Stimulated activated naive CD8-positive, alpha-beta T cell treated with anti-CD3 and anti-CD28 coated beads, Interleukin-15, Interleukin-2, amounts not matched to agents 100 ng/mL and 50 ng/mL, for 24 hours (primary cell): ENCODE results near the gene IFIT5.
A peak's percentile ranks its signal among the peaks of the same experiment; 100 is the strongest.

Experiments used
- H3K27ac Mint-ChIP-seq: one replicate; pipeline ENCODE4 v1.8.0; 2021; ENCODE audit warnings: mild to moderate bottlenecking, mixed read lengths
- H3K27me3 Mint-ChIP-seq: one replicate; pipeline ENCODE4 v1.8.0; 2021; ENCODE audit warnings: mixed read lengths
- H3K36me3 Mint-ChIP-seq: one replicate; pipeline ENCODE4 v1.8.0; 2021; ENCODE audit warnings: low read depth, mixed read lengths
- H3K4me1 Mint-ChIP-seq: one replicate; pipeline ENCODE4 v1.8.0; 2021; ENCODE audit warnings: low read depth, mixed read lengths
- H3K4me3 Mint-ChIP-seq: one replicate; pipeline ENCODE4 v1.8.0; 2021; ENCODE audit warnings: mild to moderate bottlenecking, mixed read lengths
- H3K9me3 Mint-ChIP-seq: one replicate; pipeline ENCODE4 v1.8.0; 2021; ENCODE audit warnings: mixed read lengths

Gene IFIT5, protein sequence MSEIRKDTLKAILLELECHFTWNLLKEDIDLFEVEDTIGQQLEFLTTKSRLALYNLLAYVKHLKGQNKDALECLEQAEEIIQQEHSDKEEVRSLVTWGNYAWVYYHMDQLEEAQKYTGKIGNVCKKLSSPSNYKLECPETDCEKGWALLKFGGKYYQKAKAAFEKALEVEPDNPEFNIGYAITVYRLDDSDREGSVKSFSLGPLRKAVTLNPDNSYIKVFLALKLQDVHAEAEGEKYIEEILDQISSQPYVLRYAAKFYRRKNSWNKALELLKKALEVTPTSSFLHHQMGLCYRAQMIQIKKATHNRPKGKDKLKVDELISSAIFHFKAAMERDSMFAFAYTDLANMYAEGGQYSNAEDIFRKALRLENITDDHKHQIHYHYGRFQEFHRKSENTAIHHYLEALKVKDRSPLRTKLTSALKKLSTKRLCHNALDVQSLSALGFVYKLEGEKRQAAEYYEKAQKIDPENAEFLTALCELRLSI

DNA sequence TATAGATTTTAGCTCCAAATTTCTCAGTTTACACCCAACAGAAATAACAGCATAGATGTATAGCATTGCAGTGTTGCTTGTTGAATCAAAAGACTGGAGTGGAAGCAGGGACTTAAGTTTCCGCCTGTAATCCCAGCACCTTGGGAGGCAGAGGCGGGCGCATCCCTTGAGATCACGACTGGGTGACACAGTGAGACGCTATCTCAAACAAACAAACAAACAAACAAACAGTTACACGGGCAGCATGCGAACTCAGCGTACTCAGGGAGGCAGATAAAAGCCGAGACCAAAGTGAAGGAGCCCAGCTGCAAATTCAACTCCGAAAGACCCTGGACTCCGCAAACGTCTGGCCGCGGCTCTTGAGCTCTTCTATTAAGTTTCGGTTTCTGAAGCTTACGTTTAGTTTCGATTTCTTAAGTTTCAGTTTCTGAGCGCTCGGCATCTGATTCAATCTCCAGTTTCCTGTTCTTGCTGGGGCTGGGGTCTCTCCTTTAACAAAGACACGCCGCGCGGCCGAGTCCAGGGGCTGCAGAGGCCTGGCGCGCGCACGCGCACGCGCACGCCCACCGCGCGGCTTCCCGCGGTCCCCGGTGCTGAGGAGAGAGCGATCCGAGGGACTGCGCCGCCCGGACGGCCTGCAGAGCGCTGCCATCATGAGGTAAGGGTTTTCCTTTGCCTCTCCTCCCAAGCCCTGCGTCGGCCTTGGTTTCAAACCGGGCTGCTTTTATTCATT, at the start of gene IFIT5:
TSS of gene IFIT5 (plus strand) at position 423 of the 733 bp plus-strand sequence. CDS start at position 654, 231 bp downstream.
- Mint-ChIP-seq H3K36me3 (peaks cover 28% of the 10 kb centered on the region), H3K4me3 (peak within 1 kb of the TSS; percentile 91), H3K9me3 (peaks cover 6% of the 10 kb centered on the region), H3K27me3 (no peaks in the 10 kb centered on the region), H3K4me1 (peaks cover 63% of the 10 kb centered on the region), H3K27ac (peak within 1 kb of the TSS; percentile 95)

DNA sequence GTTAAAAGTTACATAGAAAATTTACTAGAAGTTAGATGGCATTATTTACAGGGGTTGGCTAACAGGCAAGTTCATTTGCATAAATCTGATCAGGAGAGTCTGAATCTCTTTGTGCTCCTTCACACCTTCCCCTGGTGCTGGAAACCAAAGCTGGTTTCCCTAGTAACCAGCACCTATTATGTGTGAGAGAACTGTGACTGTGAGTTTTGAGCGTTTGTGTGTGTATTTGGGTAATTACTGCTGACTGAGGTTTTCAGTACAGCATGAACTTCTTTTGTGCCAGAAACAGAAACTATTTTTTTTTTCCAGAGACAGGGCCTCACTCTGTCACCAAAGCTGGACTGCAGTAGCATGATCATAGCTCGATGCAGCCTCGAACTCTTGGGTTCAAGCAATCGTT, 46.8 kb upstream of the IFIT5 start:
- Mint-ChIP-seq H3K36me3 (no peaks in the 10 kb centered on the region), H3K9me3 (no peaks in the 10 kb centered on the region), H3K27ac (no peak overlapping the region), H3K4me3 (no peak overlapping the region), H3K27me3 (no peaks in the 10 kb centered on the region), H3K4me1 (peaks cover 23% of the 10 kb centered on the region)

DNA sequence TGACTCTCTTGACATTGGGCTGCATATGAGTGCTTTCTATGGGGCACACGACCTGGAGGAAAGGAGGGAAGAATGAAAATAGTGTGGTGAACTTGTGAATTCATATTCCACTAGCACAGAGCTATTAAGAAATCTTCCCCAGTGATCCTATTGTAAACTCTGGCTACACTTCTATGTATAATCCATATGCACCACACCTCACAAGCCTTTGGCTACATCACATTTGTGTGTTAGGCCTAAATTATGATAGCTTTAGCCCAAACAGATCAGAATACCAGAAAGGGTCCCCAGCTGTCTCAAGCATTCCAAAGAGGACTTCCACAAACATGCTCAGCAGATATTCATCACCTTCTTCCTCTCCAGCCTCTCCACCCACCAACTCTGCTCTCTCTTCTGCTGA, 46.2 kb upstream of the IFIT5 start:
- Mint-ChIP-seq H3K27me3 (no peaks in the 10 kb centered on the region), H3K36me3 (no peaks in the 10 kb centered on the region), H3K4me3 (no peak overlapping the region), H3K27ac (no peak overlapping the region), H3K9me3 (no peaks in the 10 kb centered on the region), H3K4me1 (peaks cover 23% of the 10 kb centered on the region)

DNA sequence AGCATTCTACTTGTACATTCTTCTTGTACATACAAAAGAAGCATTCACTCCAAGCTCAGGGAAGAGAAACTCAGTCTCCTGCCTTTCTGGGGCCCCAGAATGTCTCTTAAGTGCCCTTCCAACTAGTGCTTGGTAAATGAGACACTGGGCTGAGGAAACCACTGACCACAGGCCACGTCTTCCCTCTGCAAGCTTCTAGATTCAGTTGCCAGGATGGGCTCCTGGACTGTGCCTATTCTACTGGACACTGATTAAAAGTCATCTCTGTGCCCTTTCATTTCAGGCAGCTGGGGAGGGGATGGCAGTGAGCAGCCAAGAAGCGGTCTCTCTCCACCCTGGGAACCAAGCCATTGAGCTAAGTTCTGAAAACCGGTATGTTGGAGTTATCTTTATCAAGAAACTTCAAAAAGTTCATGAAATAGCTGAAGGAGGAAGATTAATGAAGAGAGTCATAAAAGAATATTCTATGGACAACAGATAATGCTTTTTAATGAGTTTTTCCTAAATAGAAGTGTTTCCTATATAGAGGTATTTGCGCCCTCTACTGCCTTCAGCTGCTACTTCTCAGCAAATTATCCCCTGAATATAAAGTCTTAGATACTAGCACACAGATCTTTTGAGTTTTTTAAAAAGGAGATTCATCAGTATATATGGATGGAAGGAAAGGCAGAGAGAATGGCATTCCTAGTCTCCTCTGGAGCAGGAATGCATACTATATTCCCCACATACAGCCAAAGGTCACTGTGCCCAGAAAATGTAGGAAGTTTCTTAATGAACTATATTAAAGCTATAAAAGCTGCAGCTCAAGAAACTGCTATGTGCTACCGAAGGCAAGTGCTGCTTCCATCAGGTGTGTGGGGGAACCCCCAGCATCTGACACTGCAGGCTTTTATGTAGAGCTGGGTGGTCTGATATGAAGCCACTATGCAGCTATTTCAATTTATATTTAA, 44.9 kb upstream of the IFIT5 start:
- no peak overlapping the region for H3K27ac Mint-ChIP-seq
- H3K36me3 Mint-ChIP-seq = no peaks in the 10 kb centered on the region
- H3K9me3 Mint-ChIP-seq = no peaks in the 10 kb centered on the region
- no peak overlapping the region for H3K4me3 Mint-ChIP-seq
- peaks cover 16% of the 10 kb centered on the region for H3K4me1 Mint-ChIP-seq
- no peaks in the 10 kb centered on the region for H3K27me3 Mint-ChIP-seq

DNA sequence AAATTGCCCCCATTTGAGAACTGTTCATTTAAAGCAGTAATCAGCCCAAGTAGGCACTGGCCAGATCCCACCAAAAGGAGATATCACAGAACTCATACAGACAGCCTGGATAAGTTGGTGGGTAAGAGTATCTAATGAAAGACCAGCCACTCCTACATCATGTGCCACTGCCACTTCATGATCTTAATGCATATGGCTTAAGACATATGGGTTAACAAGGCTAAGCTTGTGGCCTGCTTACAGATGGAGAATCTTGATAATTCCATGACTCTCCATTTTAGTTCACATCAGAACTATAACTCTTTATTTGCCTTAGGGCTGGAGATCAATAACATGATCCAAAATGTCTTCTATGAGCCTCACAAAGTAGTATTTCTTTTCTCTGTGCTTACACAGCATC, 43.3 kb upstream of the IFIT5 start:
- no peaks in the 10 kb centered on the region for H3K27me3 Mint-ChIP-seq
- H3K4me3 Mint-ChIP-seq = no peak overlapping the region
- no peaks in the 10 kb centered on the region for H3K9me3 Mint-ChIP-seq
- peaks cover 11% of the 10 kb centered on the region for H3K4me1 Mint-ChIP-seq
- H3K36me3 Mint-ChIP-seq = no peaks in the 10 kb centered on the region
- no peak overlapping the region for H3K27ac Mint-ChIP-seq

DNA sequence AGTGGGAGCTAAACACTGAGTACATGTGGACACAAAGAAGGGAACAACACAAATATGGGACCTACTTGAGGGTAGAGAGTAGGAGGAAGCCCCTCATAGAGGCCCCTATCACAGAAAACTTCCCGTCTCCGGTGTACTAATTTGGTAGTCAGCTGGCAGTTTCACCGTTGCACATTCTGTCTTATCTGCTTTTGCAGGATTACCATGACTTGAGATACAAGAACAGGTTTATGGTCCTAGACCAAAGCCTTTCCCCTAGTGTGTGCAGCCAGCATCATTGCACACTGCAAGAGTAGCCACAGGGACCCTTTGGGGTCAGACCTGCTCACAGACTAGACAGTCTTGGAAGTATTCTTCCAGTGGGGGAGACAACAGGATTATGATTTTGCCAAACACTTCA, 42.4 kb upstream of the IFIT5 start:
- no peaks in the 10 kb centered on the region for H3K9me3 Mint-ChIP-seq
- no peak overlapping the region for H3K27ac Mint-ChIP-seq
- peaks cover 11% of the 10 kb centered on the region for H3K4me1 Mint-ChIP-seq
- peaks cover 3% of the 10 kb centered on the region for H3K27me3 Mint-ChIP-seq
- no peak overlapping the region for H3K4me3 Mint-ChIP-seq
- H3K36me3 Mint-ChIP-seq = no peaks in the 10 kb centered on the region

DNA sequence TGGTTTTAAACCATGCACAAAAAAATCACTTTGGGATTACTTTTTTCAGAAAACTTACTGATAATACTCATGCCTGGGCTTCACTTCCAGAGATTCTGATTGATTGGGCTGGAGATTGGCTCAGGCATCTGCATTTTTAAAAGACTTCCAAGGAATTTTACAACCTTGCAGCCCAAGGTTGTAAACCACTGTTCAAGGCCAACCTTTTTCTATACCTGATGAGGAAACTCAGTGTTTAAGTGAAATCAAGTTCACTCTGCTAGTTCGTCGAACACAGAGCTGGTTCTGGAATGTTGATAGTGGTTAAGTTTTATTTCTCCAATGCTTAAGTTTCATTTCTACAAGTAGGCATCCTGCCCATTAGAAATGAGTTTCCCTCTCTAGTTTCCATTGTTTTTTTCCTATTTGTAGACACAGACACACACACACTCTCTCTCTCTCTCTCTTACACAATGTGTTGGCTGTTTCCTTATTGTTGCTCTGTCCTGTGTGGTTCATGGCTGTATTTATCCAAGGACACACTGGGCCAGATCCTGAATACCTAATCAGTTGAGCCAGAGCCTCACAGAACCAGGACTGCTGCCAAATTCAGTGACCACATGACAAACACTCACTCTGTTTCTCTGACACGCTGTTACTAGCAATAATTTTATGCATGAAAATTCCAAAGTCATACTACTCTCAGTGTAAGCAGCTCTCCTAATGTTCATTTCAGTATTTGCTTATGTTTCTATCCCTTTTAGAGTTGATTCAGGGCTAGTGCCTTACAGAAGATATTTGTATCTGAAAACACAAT, 40.3 kb upstream of the IFIT5 start:
- no peaks in the 10 kb centered on the region for H3K9me3 Mint-ChIP-seq
- no peaks in the 10 kb centered on the region for H3K36me3 Mint-ChIP-seq
- H3K27ac Mint-ChIP-seq = no peak overlapping the region
- H3K4me3 Mint-ChIP-seq = no peak overlapping the region
- H3K27me3 Mint-ChIP-seq = peaks cover 4% of the 10 kb centered on the region
- H3K4me1 Mint-ChIP-seq = no peaks in the 10 kb centered on the region

DNA sequence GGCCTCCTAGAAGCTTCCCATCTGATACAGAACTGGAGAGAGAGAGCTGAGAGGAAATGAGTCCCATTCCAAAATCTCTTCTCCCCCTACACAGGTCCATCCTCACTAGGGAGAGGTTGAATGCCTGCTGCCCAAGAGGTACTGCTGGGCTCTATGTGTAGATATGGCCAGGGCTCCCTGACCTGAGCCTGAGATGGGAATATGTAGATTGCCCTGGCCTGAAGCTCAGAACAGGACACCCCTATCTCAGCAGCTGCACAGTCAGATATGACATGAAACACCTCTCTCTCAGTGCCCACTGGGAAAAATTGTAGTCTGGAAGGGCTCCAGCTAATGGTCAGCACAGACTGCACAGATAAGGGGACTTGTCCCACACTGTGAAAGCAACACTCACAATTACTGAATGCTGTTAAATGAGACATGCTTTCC, 39.6 kb upstream of the IFIT5 start:
- Mint-ChIP-seq H3K27me3 (peaks cover 4% of the 10 kb centered on the region), H3K4me3 (no peak overlapping the region), H3K27ac (no peak overlapping the region), H3K4me1 (no peaks in the 10 kb centered on the region), H3K9me3 (no peaks in the 10 kb centered on the region), H3K36me3 (no peaks in the 10 kb centered on the region)

DNA sequence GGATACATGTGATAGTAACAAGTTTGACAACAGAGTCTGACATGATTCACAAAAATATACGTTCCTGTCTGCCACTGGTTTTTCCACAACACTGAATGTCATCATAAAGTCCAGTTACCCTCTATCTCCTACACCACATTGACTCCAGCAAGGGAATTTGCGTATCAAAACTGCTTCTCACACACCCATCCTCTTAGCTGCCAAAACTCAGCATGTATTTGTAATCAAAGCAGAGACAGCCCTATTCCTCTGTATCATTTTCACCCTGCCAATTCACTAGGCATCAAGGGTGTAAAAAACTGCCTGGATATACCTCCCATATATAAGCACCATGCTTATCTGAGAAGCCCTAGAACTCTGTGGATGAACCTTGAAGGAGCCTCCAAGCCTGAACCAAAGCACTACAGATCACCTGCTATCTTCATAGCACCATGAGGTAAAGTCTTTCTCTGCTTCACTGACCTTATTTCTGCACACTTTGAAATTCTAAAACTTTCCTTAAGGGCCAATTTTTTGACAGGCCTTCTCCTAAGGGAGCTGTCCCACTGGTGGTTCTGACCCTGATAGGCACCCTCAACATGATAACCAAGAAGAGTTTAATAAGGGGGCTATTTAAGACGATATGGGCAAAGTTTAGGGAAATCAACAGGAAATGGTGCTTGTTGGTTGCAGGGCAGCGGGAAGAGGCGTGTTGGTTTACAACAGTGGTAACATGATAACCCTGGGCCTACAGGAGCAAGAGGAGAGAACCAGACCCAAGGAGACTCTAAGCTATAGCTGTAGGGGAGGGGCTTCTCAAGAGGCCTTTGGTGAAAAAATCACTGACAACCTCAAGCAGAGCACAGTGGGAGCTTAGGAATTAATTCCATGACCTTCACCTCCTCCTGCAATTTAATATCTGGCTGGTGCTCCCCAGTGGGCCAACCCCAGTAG, 36.4 kb upstream of the IFIT5 start, which contains the start of gene IFIT1B:
TSS of gene IFIT1B (plus strand) at position 352 of the 933 bp plus-strand sequence. CDS start at position 432, 80 bp downstream.
- no peaks in the 10 kb centered on the region for H3K36me3 Mint-ChIP-seq
- H3K4me1 Mint-ChIP-seq = no peaks in the 10 kb centered on the region
- H3K9me3 Mint-ChIP-seq = no peaks in the 10 kb centered on the region
- H3K27ac Mint-ChIP-seq = no peak within 1 kb of the TSS
- no peak within 1 kb of the TSS for H3K4me3 Mint-ChIP-seq
- peaks cover 4% of the 10 kb centered on the region for H3K27me3 Mint-ChIP-seq

DNA sequence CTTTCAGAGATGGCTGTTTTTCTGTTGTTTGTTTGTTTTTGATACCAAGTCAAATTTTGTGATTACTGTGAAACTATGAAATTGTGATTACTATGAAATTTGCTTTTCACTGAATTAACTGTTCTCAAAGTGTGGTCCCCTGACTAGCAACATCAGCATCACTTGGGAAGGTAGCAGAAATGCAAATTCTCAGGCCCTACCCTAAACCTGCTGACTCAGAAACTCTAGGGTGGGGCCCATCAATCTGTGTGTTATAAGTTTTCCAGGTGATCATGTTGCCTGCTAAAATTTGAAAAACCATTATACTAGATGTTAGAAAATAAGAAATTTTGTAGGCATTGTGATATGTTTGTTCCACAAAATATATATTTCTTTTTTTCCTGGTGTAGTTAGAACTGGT, 35.3 kb upstream of the IFIT5 start:
- H3K4me1 Mint-ChIP-seq = no peaks in the 10 kb centered on the region
- no peaks in the 10 kb centered on the region for H3K36me3 Mint-ChIP-seq
- H3K27me3 Mint-ChIP-seq = peaks cover 4% of the 10 kb centered on the region
- H3K4me3 Mint-ChIP-seq = no peak overlapping the region
- no peak overlapping the region for H3K27ac Mint-ChIP-seq
- H3K9me3 Mint-ChIP-seq = no peaks in the 10 kb centered on the region

DNA sequence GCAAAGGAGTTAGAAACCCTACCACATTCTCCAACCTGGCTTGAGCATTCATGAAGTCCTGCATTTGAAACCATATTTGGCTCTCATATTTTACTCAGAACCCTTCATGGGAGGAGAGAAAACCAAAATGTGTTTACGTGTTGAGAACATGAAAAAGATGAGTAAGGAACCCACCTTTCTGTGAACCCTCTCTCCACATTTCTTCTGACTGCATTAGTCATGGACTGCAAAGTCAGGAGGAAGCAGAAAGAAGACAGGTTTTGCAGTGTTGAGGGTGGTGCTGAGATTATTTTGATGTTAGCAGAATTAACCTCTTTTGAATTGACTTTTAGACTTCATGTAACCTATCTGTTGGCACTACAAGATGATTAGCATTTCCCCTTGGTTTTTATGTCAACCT, 31.6 kb upstream of the IFIT5 start:
- H3K9me3 Mint-ChIP-seq = no peaks in the 10 kb centered on the region
- no peaks in the 10 kb centered on the region for H3K36me3 Mint-ChIP-seq
- H3K27me3 Mint-ChIP-seq = no peaks in the 10 kb centered on the region
- H3K27ac Mint-ChIP-seq = no peak overlapping the region
- no peaks in the 10 kb centered on the region for H3K4me1 Mint-ChIP-seq
- H3K4me3 Mint-ChIP-seq = no peak overlapping the region

DNA sequence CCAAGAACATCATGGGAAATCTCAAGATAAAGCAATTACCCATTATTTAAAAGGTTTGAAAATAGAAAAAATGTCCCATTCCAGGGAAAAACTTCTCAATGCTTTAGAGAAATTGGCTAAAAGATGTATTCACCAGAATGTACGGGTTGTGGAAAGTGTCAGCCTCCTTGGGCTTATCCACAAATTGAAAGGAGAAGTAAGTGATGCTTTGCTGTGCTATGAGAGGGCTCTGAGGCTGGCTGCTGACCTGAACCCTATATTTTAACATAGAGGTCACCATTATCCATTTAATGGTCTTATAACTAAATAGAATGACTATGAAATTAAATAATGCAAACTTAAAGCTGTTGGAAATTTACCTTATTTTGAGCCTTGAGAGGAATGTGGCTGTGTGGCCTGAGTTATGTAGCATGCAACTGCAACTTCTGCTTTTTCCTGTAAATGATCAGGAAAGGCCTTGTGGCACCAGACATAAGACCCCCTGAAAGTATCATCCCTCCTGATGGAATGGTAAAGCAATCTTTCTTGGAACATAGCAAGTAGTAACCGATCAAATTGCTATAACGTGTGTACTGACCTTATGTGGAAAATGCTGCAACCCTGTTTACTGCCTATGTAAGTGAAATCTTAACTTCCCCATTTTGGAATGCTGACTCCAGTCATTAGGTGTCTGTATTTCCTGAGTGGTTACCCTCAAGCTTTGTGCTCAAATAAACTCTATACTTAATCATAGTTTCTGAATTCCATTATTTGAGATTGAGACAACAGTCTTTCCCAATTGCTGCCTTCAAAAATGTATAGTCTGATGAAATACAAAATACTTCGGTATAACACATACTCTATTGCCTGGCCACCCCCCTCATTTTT, 29.7 kb upstream of the IFIT5 start:
- H3K4me3 Mint-ChIP-seq = no peak overlapping the region
- no peaks in the 10 kb centered on the region for H3K9me3 Mint-ChIP-seq
- no peak overlapping the region for H3K27ac Mint-ChIP-seq
- H3K27me3 Mint-ChIP-seq = no peaks in the 10 kb centered on the region
- no peaks in the 10 kb centered on the region for H3K36me3 Mint-ChIP-seq
- H3K4me1 Mint-ChIP-seq = no peaks in the 10 kb centered on the region
